NCI-H128 (cell line): Measurements from ENCODE around the gene SUMO4.

ENCODE experiments used
- DNase-seq: peaks from one replicate; lab custom pipeline; 2025; ENCODE audit not compliant: unreplicated experiment; lab: John Stamatoyannopoulos, UW

Gene SUMO4

DNA sequence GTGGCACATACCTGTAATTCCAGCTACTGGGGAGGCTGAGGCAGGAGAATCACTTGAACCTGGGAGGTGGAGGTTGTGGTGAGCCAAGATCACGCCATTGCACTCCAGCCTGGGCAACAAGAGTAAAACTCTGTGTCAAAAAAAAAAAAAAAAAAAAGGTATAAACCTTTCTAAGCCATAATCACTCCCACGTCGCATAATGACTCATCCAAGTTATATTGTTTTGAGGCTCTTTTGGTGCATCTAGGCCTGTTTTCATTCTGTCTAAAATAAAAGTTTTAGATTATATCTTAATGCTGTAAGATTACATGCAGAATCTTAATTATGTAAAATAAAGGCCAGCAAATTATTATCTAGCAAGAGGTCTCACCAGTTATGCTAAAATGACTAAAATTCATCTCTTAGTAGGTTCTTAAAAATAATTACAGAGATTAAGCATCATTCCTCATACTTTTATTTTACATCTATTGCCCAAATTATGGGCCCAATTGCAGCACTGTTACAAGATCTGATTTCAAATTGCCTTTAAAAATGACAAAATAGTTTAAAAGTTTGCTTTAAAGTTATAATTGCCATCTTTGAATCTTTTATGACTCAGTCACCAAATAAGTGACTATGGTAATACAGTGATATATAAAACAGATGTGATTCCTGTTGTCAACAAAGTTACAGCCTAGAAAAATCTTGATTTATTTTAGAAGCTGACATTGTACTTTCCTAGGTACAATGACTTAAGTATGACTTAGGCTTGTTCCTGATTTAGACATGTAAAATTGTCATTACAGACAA, 10.4 kb upstream of the SUMO4 start:
- DNase-seq: no peak

DNA sequence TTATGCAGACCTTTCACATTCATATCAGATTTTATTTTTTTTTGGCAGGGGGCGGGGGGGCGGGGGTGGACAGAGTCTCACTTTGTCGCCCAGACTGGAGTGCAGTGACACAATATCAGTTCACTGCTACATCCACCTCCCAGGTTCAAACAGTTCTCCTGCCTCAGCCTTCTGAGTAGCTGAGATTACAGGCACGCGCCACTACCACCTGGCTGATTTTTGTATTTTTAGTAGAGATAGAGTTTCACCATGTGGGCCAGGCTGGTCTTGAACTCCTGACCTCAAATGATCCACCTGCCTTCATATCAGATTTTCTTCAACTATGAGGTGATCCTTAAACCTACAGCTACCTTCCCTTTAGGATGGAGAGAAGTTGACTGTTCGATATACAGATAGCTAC, 8.0 kb upstream of the SUMO4 start:
- DNase-seq: no peak

DNA sequence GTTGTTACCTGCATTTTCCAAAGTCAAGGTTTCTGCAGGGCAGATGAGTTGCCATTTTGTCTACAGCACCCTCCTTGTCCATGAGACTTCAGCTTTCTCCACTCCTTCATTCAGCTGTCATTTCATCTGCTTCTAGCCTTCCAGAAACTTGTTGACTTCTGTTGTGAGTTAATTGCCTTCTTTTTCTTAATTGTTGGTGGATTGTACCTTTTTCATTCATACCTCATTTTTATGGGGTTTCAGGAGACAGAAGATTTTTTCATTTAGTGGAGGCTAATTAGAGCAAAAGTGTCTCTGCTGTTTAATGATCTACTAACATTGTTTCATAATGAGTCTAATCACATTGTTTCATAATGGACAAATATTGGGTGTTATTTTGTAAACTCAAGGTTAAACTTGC, 7.5 kb upstream of the SUMO4 start:
- DNase-seq: no peak

DNA sequence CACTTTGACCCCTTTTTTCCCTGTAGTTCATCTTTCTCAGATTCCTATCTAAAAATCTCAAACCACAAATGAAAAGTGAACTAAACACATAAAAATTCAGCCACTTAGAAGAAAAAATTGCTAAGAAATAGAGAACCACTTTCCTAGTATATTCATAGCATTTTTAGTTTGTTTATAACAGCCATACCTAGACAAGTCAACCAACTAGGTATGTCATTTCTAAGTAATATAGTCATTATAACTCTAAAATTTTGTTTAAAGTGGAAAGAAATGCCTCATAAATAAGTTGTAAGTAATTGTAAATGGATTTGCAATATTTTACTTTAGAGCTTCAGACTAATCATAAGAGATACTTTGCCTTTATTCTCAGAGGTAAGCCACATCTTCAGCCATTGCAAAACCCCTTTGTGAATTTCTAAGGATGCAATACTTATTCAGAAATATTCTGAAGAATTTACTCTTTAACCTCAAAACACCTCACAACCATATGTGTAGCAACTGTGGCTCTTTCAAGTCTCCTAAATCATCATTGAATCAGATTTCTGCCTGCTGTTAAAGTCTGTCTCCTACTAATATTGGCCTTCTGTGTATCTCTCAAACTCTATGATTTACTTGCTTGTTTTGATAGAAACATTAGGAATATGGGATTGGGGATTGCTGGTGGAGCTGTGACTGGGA, 6.9 kb upstream of the SUMO4 start:
- no peak for DNase-seq

DNA sequence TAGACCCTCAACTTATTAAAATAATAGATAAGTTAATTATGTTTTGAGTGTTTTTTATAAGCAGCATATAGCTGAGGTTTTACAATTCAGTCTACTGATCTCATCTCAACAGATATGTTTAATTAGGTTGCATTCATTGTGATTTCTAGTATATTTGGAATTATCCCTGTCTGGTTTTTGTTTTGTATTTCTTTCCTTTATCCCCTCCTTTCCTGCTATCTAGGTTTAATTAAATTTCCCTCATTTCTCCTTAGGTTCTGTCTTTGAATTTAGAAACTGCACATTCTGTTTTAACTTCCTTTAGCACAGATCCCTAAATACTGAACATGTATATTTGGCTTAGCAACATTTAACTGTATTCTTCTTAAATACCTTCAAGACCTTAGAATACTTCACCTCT, 4.9 kb upstream of the SUMO4 start:
- no peak for DNase-seq

DNA sequence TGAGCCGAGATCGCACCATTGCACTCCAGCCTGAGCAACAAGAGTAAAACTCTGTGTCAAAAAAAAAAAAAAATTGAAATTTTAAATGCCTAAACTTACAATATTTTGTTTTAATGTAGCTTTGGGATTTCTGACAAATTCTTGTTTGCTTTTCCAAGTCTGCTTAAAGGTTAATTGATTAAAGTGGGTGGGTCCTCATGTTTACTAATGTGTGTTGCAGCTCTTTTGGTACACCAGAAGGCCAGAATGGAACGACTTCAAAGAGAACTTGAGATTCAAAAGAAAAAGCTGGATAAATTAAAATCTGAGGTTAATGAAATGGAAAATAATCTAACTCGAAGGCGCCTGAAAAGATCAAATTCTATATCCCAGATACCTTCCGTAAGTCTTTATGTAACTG, 2.7 kb upstream of the SUMO4 start:
- no peak for DNase-seq

DNA sequence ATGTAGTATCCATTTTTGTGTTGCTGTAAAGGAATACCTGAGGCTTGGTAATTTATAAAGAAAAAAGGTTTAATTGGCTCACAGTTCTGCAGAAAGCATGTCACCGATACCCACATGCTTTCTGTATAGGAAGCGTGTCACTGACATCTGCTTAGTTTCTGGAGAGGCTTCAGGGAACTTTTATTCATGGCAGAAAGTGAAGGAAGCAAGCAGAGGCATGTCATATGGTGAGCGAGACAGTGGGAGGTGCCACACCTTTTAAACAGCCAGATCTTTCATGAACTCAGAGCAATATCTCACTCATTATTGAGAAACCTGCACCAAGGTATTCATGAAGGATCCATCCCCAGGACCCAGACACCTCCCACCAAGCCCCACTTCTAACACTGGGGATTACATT, 3.5 kb downstream of the SUMO4 start:
- no peak for DNase-seq

DNA sequence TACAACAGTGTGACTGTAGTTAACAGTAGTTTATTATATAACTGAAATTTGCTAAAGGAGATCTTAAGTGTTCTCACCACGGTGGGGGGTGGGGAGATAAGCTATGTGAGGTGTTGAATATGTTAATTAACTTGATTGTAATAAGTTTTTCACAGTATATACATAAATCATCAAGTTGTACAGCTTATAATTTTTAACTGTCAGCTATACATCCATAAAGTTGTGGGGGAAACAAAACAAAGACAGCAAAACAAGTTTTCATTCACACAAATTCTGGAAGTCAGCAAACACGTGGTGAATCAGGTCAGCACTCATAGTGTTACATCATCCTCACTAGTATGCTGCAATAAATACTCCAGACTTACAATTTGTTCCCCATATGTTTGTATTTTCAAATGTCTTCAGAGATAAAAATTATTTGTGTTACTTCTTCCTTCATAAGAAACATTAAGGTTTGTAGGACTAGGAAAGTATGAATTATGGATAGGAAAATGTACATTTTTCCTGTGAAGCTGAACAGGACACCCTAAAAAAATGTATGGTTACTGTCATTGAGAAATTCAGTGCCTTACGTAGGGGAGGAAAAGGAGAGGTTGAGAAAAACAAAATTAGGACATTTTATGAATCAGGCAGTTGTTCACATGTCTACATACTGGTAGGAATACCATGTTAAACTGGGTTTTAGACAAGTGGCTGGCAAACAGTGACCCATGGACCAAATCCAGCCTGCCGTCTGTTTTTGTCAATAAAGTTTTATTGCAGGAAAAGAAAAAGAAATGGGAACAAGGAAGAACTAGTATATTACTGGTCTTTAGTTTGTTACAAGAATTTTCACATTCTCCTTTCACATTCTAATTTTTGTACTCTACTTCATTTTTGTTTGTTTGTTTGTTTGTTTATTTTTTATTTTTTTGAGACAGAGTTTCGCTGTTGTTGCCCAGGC, 6.0 kb downstream of the SUMO4 start:
- no peak for DNase-seq

DNA sequence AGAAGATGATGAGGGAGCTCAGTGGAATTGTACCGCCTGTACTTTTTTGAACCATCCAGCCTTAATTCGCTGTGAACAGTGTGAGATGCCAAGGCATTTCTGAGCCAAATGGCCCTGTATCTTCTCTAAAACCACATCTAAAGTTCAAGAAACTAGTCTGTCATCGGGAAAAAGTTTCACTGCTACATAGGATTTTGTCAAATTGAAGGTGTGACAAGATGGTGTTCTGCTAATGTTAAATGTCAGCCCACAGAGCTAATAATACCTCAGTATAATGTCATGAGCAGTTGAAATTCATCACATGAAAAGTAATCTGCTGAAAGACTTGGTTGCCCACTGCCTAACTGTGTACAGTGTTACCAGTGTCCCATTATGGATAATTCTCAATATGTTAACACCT, 9.6 kb downstream of the SUMO4 start:
- no peak for DNase-seq

DNA sequence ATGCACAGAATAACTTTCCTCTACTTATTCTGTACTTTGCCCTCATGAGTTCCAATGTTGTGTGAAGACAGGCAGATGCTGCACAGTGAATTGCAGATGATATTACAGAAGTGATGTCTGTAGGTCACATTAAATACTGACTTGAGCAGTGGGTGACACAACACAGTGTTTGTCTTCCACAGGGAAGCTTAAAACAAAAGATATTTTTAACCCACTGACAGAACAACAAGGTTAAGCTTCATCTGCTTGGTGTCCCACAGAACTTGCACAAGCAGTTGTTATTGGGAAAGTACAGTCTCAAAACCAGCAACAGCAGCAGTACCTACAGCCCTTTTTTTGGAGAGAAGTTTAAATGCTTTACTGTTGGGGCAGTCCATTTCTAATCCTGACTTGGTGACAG, 10.5 kb downstream of the SUMO4 start:
- DNase-seq: no peak

DNA sequence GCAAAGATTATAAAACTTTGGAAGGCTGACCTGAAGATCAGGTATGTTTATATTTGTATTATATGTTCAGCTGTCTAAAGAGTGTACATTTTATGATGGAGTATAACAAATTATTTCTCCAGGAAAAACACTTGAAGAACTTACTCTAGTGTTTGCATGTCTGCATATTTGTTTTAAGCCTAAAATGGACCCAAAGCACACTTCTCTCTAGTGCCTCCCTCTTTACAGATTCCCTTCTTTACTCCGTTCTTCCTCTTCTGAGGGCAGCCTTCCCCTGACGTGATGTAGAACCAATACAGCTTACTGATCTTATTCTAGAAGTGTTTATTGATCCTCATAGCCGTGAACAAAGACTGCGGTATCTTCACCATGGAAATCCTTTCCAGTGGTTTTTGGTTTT, 13.9 kb downstream of the SUMO4 start:
- no peak for DNase-seq

DNA sequence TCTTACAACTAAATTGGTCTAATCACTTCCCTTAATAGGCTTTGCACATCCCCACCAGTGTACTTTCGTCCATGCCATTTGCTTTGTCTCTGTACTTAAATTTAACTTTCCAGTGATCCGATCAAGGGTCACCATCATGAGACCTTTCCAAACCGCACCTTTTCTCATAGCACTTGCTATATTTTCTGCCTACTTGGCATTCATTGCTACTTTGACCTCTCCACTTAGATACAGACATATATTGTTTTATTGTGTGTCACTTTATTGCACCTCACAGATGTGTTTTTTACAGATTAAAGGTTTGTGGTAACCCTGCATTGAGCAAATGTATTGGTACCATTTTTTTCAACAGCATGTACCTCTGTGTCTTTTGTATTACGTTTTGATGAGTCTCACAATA, 14.8 kb downstream of the SUMO4 start:
- no peak for DNase-seq

DNA sequence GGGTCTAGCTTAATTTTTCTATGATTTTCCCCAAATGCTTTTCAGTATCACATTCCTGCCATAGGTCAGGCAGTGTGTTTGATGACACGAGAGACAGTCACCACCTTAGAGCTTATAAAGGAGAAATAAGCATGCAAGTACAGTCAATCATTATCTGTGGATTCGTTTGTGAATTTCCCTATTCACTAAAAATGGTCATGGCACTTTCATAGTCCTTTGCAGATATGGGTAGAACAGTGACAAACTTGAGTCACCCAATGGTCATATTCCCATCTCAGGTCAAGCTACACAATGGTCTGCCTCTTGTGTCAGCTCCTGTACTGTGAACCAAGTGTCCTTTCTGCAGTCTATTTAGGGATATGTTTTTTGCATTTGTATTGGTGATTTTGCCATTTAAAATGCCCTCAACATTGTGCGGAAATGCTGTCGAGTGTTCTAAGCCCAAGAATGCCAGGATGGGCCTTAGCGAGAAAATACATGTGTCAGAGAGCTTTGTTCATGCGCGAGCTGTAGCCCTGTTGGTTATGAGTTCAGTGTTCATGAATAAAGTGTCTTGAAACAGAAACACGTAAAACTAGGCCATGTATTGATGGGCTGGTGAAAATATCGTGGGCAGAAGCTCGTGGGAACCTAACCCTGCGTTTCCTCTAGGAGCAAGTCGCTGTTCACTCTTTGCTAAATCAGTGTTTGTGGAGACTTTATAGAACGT, 19.8 kb downstream of the SUMO4 start:
- DNase-seq: no peak

DNA sequence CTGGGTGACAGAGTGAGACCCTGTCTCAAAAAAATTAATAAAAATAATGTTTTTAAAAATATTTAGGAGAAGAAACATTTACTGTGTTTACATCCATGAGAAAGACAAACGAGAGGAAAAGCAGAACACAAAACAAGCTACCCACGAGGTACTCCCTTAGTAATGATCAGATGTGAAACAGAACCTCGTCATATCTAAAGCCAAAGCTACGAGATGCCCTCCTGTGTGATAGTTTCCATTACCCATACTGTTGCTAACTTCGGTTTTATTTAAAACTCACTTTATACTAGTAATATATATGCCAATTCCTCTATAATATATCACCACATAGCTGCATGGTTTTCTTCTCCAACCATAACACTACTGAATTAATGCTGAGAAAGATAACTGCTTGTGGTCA, 21.1 kb downstream of the SUMO4 start:
- no peak for DNase-seq

DNA sequence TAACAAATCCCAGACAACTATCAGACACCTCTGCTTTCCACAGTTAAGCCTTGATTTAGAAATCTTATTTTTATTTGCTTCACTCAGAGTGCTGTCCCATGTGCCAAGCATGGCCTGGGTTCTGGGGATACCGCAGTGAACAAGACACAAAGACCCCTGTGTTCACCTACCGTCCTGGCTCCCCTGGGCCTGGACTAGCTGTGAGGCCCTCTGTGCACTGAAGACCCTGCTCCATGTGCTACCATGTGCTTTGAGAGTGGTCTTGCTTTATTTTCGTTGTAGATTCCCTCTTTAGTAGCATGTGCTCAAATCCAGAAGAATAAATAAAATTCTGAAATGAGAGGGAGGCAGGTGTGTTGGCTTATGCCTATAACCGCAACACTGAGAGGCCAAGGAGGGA, 22.5 kb downstream of the SUMO4 start:
- DNase-seq: no peak

DNA sequence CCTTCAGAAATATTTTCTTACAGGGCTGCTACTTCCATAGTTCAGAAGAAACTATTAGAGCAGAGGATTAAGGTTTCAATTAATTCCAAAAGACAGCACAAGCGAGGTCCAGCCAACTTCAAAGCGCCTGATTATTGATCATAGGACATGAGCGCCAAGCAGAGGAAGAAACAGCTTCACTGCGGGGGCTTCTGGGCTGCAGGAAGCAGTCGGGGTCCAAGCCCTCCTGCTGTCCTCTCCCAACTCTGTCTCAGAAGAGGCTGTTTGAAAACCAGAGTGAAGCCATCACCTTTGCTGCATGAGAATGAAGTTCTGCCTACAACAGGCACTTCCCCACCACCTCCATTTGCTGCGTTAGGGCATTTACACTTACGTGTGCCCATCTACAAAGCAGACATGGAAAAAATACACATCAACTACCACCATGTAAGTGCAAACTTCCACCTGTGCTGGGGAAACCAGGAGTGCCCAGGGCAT, 23.9 kb downstream of the SUMO4 start:
- no peak for DNase-seq

DNA sequence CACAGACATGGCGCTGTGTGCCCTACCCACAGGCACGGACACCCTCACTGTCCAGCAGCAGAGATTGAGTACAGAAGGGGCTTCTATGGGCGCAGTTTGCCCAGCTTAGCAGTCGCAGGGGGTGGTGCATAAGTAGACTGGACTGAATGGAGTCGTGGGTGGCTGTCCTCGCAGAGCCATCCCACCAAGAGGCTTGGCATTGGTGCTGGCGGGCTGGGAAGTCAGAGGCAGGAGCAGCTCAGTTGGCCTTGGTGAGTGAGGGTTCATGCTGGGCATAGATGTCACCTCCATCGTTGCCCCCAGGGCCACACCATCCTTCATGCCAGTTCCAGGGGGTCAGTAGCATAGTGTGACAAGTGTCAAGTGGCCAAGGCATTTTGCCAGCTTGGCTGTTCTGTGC, 25.2 kb downstream of the SUMO4 start:
- DNase-seq: no peak

DNA sequence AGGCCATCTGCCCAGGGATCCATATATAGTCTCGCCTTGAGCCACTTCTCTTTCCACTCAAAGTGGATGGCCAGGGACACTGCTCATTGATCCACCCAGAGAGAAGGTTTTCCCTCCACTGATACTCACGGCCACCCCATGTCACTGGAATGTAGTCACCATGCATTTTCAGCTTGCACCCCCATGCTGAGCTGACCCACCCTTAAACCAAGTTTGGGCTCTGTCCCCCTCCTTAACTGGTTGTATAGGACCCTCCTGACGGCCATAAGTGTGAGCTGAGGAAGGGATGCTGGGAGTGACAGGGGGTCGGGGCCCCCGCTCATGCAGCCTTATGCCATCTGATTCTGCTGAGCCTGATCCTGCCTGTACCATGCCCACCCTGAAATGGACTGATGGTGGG, 25.7 kb downstream of the SUMO4 start:
- DNase-seq: no peak

DNA sequence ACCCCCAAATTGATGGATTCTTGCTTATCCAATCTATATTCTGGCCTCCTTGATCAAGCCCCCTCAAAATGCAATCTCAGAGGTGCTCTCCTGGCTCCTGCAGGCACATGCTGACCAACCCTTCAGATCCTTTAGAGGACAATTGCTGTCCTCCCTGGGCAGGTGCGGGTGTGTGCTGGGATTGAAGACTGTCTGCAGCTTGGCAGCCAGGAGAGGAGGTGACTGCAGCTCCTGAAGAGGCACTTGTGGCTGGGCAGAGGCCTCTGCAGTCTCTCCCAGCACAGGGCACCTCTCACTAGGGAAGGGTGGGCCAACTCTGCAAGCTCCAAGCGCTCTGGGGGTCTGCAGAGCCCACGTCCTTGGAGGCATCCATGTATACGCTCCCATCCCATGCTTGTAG, 28.5 kb downstream of the SUMO4 start:
- DNase-seq: no peak

DNA sequence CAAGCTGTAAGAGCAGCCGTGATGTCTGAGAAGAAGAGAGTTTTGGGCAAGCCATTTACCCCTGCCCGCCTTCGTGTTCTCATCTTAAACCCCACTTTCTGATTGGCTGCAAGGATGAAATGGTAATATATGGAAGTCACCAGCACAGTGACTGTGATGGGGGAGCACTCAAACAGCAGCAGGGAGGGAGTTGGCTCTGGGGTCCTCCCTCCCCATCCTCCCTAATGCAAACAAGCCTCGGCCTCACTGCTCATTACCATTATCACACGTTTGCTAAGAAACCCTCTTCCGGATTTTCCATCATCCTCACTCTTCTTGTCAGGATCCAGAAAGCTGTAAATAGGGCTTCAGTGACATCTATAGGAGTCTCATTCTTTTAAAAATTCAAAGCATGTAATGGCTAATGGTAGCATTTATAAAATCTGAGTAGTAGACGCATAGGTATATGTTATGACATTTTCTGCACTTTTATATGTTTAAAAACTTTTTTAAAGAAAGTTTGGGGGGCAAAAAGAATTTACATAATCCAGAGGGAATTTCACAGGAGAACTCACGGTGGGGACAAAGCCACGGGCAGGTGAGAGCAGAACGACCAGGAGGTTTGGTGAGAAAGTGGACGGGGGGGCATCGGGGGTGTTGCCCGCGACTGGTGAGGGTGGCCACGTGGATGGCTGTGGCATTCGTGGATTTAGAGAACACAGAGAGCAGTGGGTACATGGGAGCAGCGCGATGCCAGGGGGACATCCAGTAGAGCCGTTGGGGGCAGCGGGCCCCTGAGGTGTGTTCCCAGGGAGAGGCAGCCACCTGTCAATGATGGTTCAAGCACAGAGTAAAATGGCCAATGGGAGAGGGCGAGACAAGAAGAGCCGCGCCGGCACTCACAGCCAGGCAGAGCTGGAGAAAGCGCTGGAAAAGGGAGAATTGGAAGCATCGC, 29.6 kb downstream of the SUMO4 start:
- DNase-seq: no peak
